ENCODE measurements around the gene AMHR2.
"Not testable (repeated sequence)": the region's sequence is repeated elsewhere in the genome, so short reads cannot be mapped to it uniquely, and the experiment has no call there.

AMHR2 gene

DNA sequence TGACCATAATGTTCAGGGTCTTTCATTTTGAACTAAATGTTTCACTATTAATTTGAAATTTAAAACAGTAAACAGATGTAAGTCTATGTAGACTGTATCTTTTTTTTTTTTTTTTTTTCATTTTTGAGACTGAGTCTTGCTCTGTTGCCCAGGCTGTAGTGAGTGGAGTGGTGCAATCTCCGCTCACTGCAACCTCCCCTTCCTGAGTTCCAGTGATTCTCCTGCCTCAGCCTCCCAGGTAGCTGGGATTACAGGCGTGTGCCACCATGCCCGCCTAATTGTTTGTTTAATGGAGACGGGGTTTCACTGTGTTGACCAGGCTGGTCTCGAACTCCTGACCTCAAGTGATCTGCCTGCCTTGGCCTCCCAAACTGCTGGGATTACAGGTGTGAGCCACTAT lies 37.3 kb upstream of the AMHR2 start:
- not testable (repeated sequence) for H3K56ac ChIP-seq (ENCODE audit: low read length); H3K4ac ChIP-seq (ENCODE audit: low read depth, low read length); H2BK15ac ChIP-seq (replicated peaks; ENCODE audit: low read depth); H3K27me3 ChIP-seq (ENCODE audit: insufficient read depth, low read length, poor library complexity); H2AK5ac ChIP-seq (ENCODE audit: low read length); H3K27ac ChIP-seq (ENCODE audit: low read depth, low read length); H3K18ac ChIP-seq (ENCODE audit: low read length); H3K4me3 ChIP-seq (ENCODE audit: low read length); H4K5ac ChIP-seq (ENCODE audit: low read length); H3K23ac ChIP-seq (ENCODE audit: low read length); DNase-seq; H3K4me2 ChIP-seq (ENCODE audit: low read length); H3K9ac ChIP-seq (ENCODE audit: low read length); H4K8ac ChIP-seq (ENCODE audit: low read depth, low read length); H2BK120ac ChIP-seq (ENCODE audit: low read depth, low read length); H2BK5ac ChIP-seq (ENCODE audit: low read length)
- H3K79me1 ChIP-seq (ENCODE audit: low read length), result peaks cover 18% of the 10 kb centered on the region
- peaks cover 11% of the 10 kb centered on the region for H3K36me3 ChIP-seq (ENCODE audit: control insufficient read depth, insufficient read depth, low read length)
- no CpG with 5 or more reads among the region's 5 CpGs for WGBS (ENCODE audit: extremely low coverage, insufficient coverage, low lambda C conversion rate)
- H3K4me1 ChIP-seq (ENCODE audit: control insufficient read depth, low read depth, low read length), result peaks cover 13% of the 10 kb centered on the region
- peaks cover 59% of the 10 kb centered on the region for H3K79me2 ChIP-seq (ENCODE audit: control insufficient read depth, insufficient read depth, low read length)

DNA sequence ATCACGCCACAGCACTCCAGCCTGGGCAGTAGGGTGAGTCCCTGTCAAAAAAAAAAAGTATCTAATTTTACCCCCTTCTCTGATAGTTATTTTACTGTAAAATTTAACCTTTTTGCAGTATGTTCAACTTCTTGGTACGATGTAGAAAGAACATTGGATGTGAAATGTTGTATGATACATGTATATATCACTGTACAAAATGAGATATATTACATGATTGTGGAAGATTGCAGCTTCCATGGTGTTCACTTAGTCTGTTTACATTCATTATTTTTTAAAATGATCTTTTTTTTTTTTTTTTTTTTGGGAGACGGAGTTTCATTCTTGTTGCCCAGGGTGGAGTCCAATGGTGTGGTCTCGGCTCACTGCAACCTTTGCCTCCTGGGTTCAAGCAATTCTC lies 34.7 kb upstream of the AMHR2 start:
- DNase-seq, result no peak
- peaks cover 7% of the 10 kb centered on the region for H3K79me1 ChIP-seq (ENCODE audit: low read length)
- no peak overlapping the region for H4K8ac ChIP-seq (ENCODE audit: low read depth, low read length)
- peaks cover 44% of the 10 kb centered on the region for H3K79me2 ChIP-seq (ENCODE audit: control insufficient read depth, insufficient read depth, low read length)
- H3K4me1 ChIP-seq (ENCODE audit: control insufficient read depth, low read depth, low read length), result no peaks in the 10 kb centered on the region
- no peak overlapping the region for H3K27ac ChIP-seq (ENCODE audit: low read depth, low read length)
- H3K23ac ChIP-seq (ENCODE audit: low read length), result no peak overlapping the region
- H3K4me3 ChIP-seq (ENCODE audit: low read length), result no peak overlapping the region
- H4K5ac ChIP-seq (ENCODE audit: low read length), result no peak overlapping the region
- H3K27me3 ChIP-seq (ENCODE audit: insufficient read depth, low read length, poor library complexity), result no peaks in the 10 kb centered on the region
- H2BK15ac ChIP-seq (replicated peaks; ENCODE audit: low read depth), result no peak overlapping the region
- no peak overlapping the region for H3K4ac ChIP-seq (ENCODE audit: low read depth, low read length)
- no peak overlapping the region for H3K4me2 ChIP-seq (ENCODE audit: low read length)
- no CpG with 5 or more reads among the region's 4 CpGs for WGBS (ENCODE audit: extremely low coverage, insufficient coverage, low lambda C conversion rate)
- H2BK5ac ChIP-seq (ENCODE audit: low read length), result no peak overlapping the region
- no peak overlapping the region for H3K9ac ChIP-seq (ENCODE audit: low read length)
- H2BK120ac ChIP-seq (ENCODE audit: low read depth, low read length), result no peak overlapping the region
- H3K56ac ChIP-seq (ENCODE audit: low read length), result no peak overlapping the region
- H3K18ac ChIP-seq (ENCODE audit: low read length), result no peak overlapping the region
- no peak overlapping the region for H2AK5ac ChIP-seq (ENCODE audit: low read length)
- no peaks in the 10 kb centered on the region for H3K36me3 ChIP-seq (ENCODE audit: control insufficient read depth, insufficient read depth, low read length)

DNA sequence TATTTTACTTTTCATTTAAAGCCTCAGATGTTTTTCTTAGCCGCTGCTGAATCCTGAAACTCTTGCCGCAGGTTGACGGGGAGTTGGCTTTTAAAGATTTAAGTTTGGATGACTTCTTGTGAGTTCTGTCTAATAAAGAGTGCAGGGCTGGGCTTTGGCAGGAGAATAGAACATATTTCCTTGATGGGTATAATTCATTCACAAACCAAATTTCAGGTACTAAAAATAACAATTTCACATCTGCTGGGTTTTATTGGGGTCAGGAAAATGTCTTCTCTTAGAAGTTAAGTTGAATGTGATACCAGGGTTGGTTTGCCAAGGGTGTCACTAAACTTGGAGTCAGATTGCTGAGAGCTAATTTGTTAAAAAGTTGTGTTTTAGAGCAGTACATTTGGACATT lies 34.0 kb upstream of the AMHR2 start:
- no peak overlapping the region for H3K27ac ChIP-seq (ENCODE audit: low read depth, low read length)
- no peak overlapping the region for H2BK120ac ChIP-seq (ENCODE audit: low read depth, low read length)
- no peak overlapping the region for H2AK5ac ChIP-seq (ENCODE audit: low read length)
- peaks cover 7% of the 10 kb centered on the region for H3K79me1 ChIP-seq (ENCODE audit: low read length)
- WGBS (ENCODE audit: extremely low coverage, insufficient coverage, low lambda C conversion rate), result no CpG with 5 or more reads among the region's 3 CpGs
- H3K9ac ChIP-seq (ENCODE audit: low read length), result no peak overlapping the region
- no peaks in the 10 kb centered on the region for H3K27me3 ChIP-seq (ENCODE audit: insufficient read depth, low read length, poor library complexity)
- no peak overlapping the region for H3K56ac ChIP-seq (ENCODE audit: low read length)
- no peak overlapping the region for H3K23ac ChIP-seq (ENCODE audit: low read length)
- H3K79me2 ChIP-seq (ENCODE audit: control insufficient read depth, insufficient read depth, low read length), result peaks cover 39% of the 10 kb centered on the region
- H4K5ac ChIP-seq (ENCODE audit: low read length), result no peak overlapping the region
- no peaks in the 10 kb centered on the region for H3K4me1 ChIP-seq (ENCODE audit: control insufficient read depth, low read depth, low read length)
- H3K18ac ChIP-seq (ENCODE audit: low read length), result no peak overlapping the region
- no peak overlapping the region for H2BK15ac ChIP-seq (replicated peaks; ENCODE audit: low read depth)
- H3K36me3 ChIP-seq (ENCODE audit: control insufficient read depth, insufficient read depth, low read length), result no peaks in the 10 kb centered on the region
- DNase-seq, result no peak
- H3K4me2 ChIP-seq (ENCODE audit: low read length), result no peak overlapping the region
- no peak overlapping the region for H3K4ac ChIP-seq (ENCODE audit: low read depth, low read length)
- H2BK5ac ChIP-seq (ENCODE audit: low read length), result no peak overlapping the region
- H4K8ac ChIP-seq (ENCODE audit: low read depth, low read length), result no peak overlapping the region
- H3K4me3 ChIP-seq (ENCODE audit: low read length), result no peak overlapping the region

DNA sequence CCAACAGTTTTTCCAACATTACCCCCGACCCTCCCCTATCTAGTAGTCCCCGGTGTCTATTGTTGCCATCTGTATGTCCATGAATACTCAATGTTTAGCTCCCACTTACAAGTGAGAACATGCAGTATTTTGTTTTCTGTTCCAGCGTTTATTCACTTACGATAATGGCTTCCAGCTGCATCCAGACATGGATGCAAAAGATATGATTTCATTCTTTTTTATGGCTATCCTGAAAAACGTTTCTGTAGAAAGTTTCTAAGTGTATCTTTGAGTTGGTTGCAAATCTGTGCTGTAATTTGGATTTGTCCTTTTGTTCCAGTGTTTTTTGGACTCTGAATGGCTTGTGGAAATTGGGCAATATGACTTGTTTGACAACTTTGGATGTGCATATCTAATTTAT lies 31.9 kb upstream of the AMHR2 start:
- WGBS (ENCODE audit: extremely low coverage, insufficient coverage, low lambda C conversion rate), result no CpG with 5 or more reads among the region's 5 CpGs
- Histone ChIP-seq H4K5ac (ENCODE audit: low read length) (no peak overlapping the region), H3K79me1 (ENCODE audit: low read length) (peaks cover 7% of the 10 kb centered on the region), H3K27ac (ENCODE audit: low read depth, low read length) (no peak overlapping the region), H4K8ac (ENCODE audit: low read depth, low read length) (no peak overlapping the region), H3K23ac (ENCODE audit: low read length) (no peak overlapping the region), H3K79me2 (ENCODE audit: control insufficient read depth, insufficient read depth, low read length) (peaks cover 31% of the 10 kb centered on the region), H3K56ac (ENCODE audit: low read length) (no peak overlapping the region), H3K27me3 (ENCODE audit: insufficient read depth, low read length, poor library complexity) (no peaks in the 10 kb centered on the region), H3K4me2 (ENCODE audit: low read length) (no peak overlapping the region), H2AK5ac (ENCODE audit: low read length) (no peak overlapping the region), H2BK15ac (replicated peaks; ENCODE audit: low read depth) (no peak overlapping the region), H2BK120ac (ENCODE audit: low read depth, low read length) (no peak overlapping the region), H3K4me3 (ENCODE audit: low read length) (no peak overlapping the region), H3K4ac (ENCODE audit: low read depth, low read length) (no peak overlapping the region), H3K9ac (ENCODE audit: low read length) (no peak overlapping the region), H3K36me3 (ENCODE audit: control insufficient read depth, insufficient read depth, low read length) (no peaks in the 10 kb centered on the region), H2BK5ac (ENCODE audit: low read length) (no peak overlapping the region), H3K4me1 (ENCODE audit: control insufficient read depth, low read depth, low read length) (no peaks in the 10 kb centered on the region), H3K18ac (ENCODE audit: low read length) (no peak overlapping the region)
- no peak for DNase-seq

DNA sequence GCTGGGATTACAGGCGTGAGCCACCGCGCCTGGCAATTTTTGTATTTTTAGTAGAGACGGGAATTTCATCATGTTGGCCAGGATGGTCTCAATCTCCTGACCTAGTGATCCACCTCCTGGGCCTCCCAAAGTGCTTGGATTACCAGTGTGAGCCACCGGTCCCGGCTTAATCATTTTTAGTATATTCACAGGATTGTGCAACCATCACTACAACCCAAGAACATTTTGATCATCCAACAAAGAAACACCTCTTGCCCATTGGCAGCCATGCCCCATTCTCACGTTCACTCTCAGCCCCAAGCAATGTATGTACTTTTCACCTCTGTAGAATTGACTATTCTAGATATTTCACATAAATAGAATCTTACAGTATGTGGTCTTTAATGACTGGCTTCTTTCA lies 23.8 kb upstream of the AMHR2 start:
- no peak overlapping the region for H3K4me3 ChIP-seq (ENCODE audit: low read length)
- H3K27ac ChIP-seq (ENCODE audit: low read depth, low read length), result no peak overlapping the region
- H4K8ac ChIP-seq (ENCODE audit: low read depth, low read length), result no peak overlapping the region
- no peaks in the 10 kb centered on the region for H3K27me3 ChIP-seq (ENCODE audit: insufficient read depth, low read length, poor library complexity)
- DNase-seq, result no peak
- no peak overlapping the region for H2BK120ac ChIP-seq (ENCODE audit: low read depth, low read length)
- H3K79me2 ChIP-seq (ENCODE audit: control insufficient read depth, insufficient read depth, low read length), result peaks cover 2% of the 10 kb centered on the region
- no peak overlapping the region for H2AK5ac ChIP-seq (ENCODE audit: low read length)
- no peaks in the 10 kb centered on the region for H3K4me1 ChIP-seq (ENCODE audit: control insufficient read depth, low read depth, low read length)
- WGBS (ENCODE audit: extremely low coverage, insufficient coverage, low lambda C conversion rate), result no CpG with 5 or more reads among the region's 7 CpGs
- H2BK15ac ChIP-seq (replicated peaks; ENCODE audit: low read depth), result no peak overlapping the region
- no peak overlapping the region for H3K23ac ChIP-seq (ENCODE audit: low read length)
- H3K56ac ChIP-seq (ENCODE audit: low read length), result no peak overlapping the region
- no peaks in the 10 kb centered on the region for H3K36me3 ChIP-seq (ENCODE audit: control insufficient read depth, insufficient read depth, low read length)
- H3K9ac ChIP-seq (ENCODE audit: low read length), result no peak overlapping the region
- no peak overlapping the region for H2BK5ac ChIP-seq (ENCODE audit: low read length)
- no peak overlapping the region for H4K5ac ChIP-seq (ENCODE audit: low read length)
- no peaks in the 10 kb centered on the region for H3K79me1 ChIP-seq (ENCODE audit: low read length)
- no peak overlapping the region for H3K18ac ChIP-seq (ENCODE audit: low read length)
- no peak overlapping the region for H3K4ac ChIP-seq (ENCODE audit: low read depth, low read length)
- H3K4me2 ChIP-seq (ENCODE audit: low read length), result no peak overlapping the region

GRCh38 chr12:53402351-53402750 lies 21.3 kb upstream of the AMHR2 start:
- H3K27me3 ChIP-seq (ENCODE audit: insufficient read depth, low read length, poor library complexity); H3K36me3 ChIP-seq (ENCODE audit: control insufficient read depth, insufficient read depth, low read length); H3K18ac ChIP-seq (ENCODE audit: low read length); H3K27ac ChIP-seq (ENCODE audit: low read depth, low read length); H4K8ac ChIP-seq (ENCODE audit: low read depth, low read length); H4K5ac ChIP-seq (ENCODE audit: low read length); H3K9ac ChIP-seq (ENCODE audit: low read length); H3K23ac ChIP-seq (ENCODE audit: low read length); H3K4me3 ChIP-seq (ENCODE audit: low read length); H3K4me2 ChIP-seq (ENCODE audit: low read length); H3K4ac ChIP-seq (ENCODE audit: low read depth, low read length); H2AK5ac ChIP-seq (ENCODE audit: low read length); H2BK5ac ChIP-seq (ENCODE audit: low read length); H2BK120ac ChIP-seq (ENCODE audit: low read depth, low read length); DNase-seq; H3K56ac ChIP-seq (ENCODE audit: low read length); H3K79me2 ChIP-seq (ENCODE audit: control insufficient read depth, insufficient read depth, low read length); H3K4me1 ChIP-seq (ENCODE audit: control insufficient read depth, low read depth, low read length); H3K79me1 ChIP-seq (ENCODE audit: low read length); H2BK15ac ChIP-seq (replicated peaks; ENCODE audit: low read depth): not testable (repeated sequence)
- WGBS (ENCODE audit: extremely low coverage, insufficient coverage, low lambda C conversion rate), result no CpG with 5 or more reads among the region's 16 CpGs

All from mesendoderm (in vitro differentiated cells).